Heart left ventricle (tissue), 16 donors: ENCODE data around the gene GRAMD1B. TPM values are rescaled to one million over a fixed set of nuclear protein-coding genes. Genes with fewer than 3 reads are reported as not detected.

ENCODE experiments used
- ATAC-seq, 4 donors: fragments of 200-7000 bp; cut with Tn5 transposase; one replicate each; pipeline ENCODE4 v1.9.1; 2020 to 2022; ENCODE audit warnings: moderate library complexity in 4 of 4, mild to moderate bottlenecking in 3 of 4, moderate number of reproducible peaks in 1 of 4
- DNase-seq, 5 donors: peaks; one replicate each; pipeline ENCODE4 v3.0.0-alpha.2; 2020
- H3K27ac ChIP-seq, 12 donors: fragments of 200-600 bp; sonication (generic) in 4 of 12; one replicate each; pipeline versions ENCODE4 v1.5.0 to v1.8.0; 2016 to 2022; ENCODE audit warnings: mild to moderate bottlenecking in 2 of 12
- H3K27me3 ChIP-seq, 9 donors: fragments of 200-600 bp; sonication (generic) in 2 of 9; one replicate each; pipeline versions ENCODE4 v1.5.1 to v1.8.0; 2016 to 2022; ENCODE audit warnings: mild to moderate bottlenecking in 3 of 9
- H3K36me3 ChIP-seq, 9 donors: fragments of 200-600 bp; sonication (generic) in 2 of 9; one replicate each; pipeline versions ENCODE4 v1.5.0 to v1.8.0; 2018 to 2022; ENCODE audit warnings: mild to moderate bottlenecking in 2 of 9
- H3K4me1 ChIP-seq, 12 donors: fragments of 200-600 bp; sonication (generic) in 4 of 12; one replicate each; pipeline versions ENCODE4 v1.5.0 to v1.8.0; 2016 to 2022; ENCODE audit warnings: mild to moderate bottlenecking in 3 of 12
- H3K4me3 ChIP-seq, 12 donors: fragments of 200-600 bp; sonication (generic) in 4 of 12; one replicate each; pipeline versions ENCODE4 v1.5.0 to v1.8.0; 2017 to 2022; ENCODE audit warnings: mild to moderate bottlenecking in 9 of 12, moderate library complexity in 4 of 12
- H3K9me3 ChIP-seq, 12 donors: fragments of 200-600 bp; sonication (generic) in 4 of 12; one replicate each; pipeline versions ENCODE4 v1.5.0 to v1.8.0; 2016 to 2022; ENCODE audit warnings: mild to moderate bottlenecking in 1 of 12
- CTCF ChIP-seq, 12 donors: fragments of 200-600 bp; sonication (generic) in 4 of 12; IDR thresholded peaks; one replicate each; pipeline versions ENCODE4 v1.5.0 to v1.8.0; 2018 to 2022; ENCODE audit warnings: antibody characterized with exemption in 12 of 12, mild to moderate bottlenecking in 5 of 12
- POLR2A ChIP-seq, 2 donors: fragments of 450-650 bp; IDR thresholded peaks; one replicate each; pipeline ENCODE4 v1.6.1; 2017; ENCODE audit warnings: antibody characterized with exemption in 2 of 2, mild to moderate bottlenecking in 2 of 2, moderate library complexity in 2 of 2
- WGBS, 4 donors: extraction: QIAGEN DNeasy Blood & Tissue Kit in 2 of 4; methylation state at CpG; one replicate each; pipeline versions ENCODE4 v1.1.5 to v1.1.7; 2013 to 2018; 5-methylcytosine and 5-hydroxymethylcytosine counted together
- intact Hi-C, 10 donors: fragments of 100-400 bp; cut with DNase I; formaldehyde crosslinking; loops; one replicate each; pipeline versions ENCODE4 v1.11.1 to v1.14.2; 2022
- polyA plus RNA-seq, 2 donors: library from polyadenylated mRNA; stranded (reverse); fragments of 200-250 nt; gene quantifications; one replicate each; pipeline ENCODE4 v1.2.3, GENCODE V29; 2013
- total RNA-seq, 9 donors: library from RNA; depleted of rRNA in 2 of 9; stranded (reverse); fragments of >200 nt in 2 of 9; fragmentation: NEBNext Ultra II Directional in 3 of 9; extraction: Animal tissue kit (Norgen Biotek cat#: 25700) in 3 of 9; gene quantifications; one replicate each; pipeline versions ENCODE4 v1.1.0 to v1.2.4, GENCODE V29; 2016 to 2023
- donor health status: ischemic (EF 13 %, LVEDD 7.1; RV severe dilation, severe dysfunction).
- donor health status: healthy with polysubstance abuse.
- donor health status: DM: no; HTN: yes; CAD: no.
- donor health status: DM: no; HTN: no; CAD: no.
- donor health status: ischemic (EF 25% LVEDD 6.9; RV normal size, moderate dysfunction).
- donor health status: ischemic (EF 25% LVEDD 5.7; RV mildly dilated, moderate dysfunction).
- donor health status: healthy.
- donor health status: DM: yes; HTN: yes; CAD: no.
- donor health status: ischemic (EF 35%, LVEDD 5.7; RV mildly dilated, moderate dysfunction).
- donor health status: nonischemic (EF 11% LVEDD 7.7; RV severe dilation, severe dysfunction).
- donor health status: DM: yes; HTN: yes; CAD: no.
- donor health status: PGD.
- donor health status: ischemic (EF 29% LVEDD 5.4; RV normal size, mild dysfunction).
- donor health status: nonischemic (EF 23%, LVEDD 6.1; RV moderate dilation, normal function).

Gene GRAMD1B
- total and polyA plus RNA-seq, 11 donors = 8.6 to 42.5 (median 23.0) TPM

- WGBS, 4 donors = 4 to 10% (median 8%) methylated on average over 7 of the region's 7 CpGs
- peaks cover 0 to 54% (median 14%) of the 10 kb centered on the region in 12 donors for H3K4me1 ChIP-seq
- TF ChIP-seq POLR2A (IDR thresholded peaks at IDR 0.05) (no peak), CTCF (IDR thresholded peaks at IDR 0.05) (peak; percentile 41 to 73 (median 60))
- no peaks in the 10 kb centered on the region for H3K27me3 ChIP-seq
- H3K36me3 ChIP-seq = no peaks in the 10 kb centered on the region
- peak; percentile 34 to 49 (median 43) for ATAC-seq
- intact Hi-C loops = loop anchor here (1.0 to 10.0 kb wide), 14 partner anchors 35 to 105 kb away; no protein-coding TSS in a partner anchor
- H3K4me3 ChIP-seq = peak overlapping the region in 4 of 12 donors; percentile 23 to 41 (median 34)
- no peaks in the 10 kb centered on the region for H3K9me3 ChIP-seq
- DNase-seq = peak in 4 of 5 donors; percentile 52 to 73 (median 67)
- peak overlapping the region in 7 of 12 donors; percentile 15 to 89 (median 47) for H3K27ac ChIP-seq
Observed at GRCh38 chr11:123407130-123407995, 22.7 kb upstream of the GRAMD1B start.

DNA sequence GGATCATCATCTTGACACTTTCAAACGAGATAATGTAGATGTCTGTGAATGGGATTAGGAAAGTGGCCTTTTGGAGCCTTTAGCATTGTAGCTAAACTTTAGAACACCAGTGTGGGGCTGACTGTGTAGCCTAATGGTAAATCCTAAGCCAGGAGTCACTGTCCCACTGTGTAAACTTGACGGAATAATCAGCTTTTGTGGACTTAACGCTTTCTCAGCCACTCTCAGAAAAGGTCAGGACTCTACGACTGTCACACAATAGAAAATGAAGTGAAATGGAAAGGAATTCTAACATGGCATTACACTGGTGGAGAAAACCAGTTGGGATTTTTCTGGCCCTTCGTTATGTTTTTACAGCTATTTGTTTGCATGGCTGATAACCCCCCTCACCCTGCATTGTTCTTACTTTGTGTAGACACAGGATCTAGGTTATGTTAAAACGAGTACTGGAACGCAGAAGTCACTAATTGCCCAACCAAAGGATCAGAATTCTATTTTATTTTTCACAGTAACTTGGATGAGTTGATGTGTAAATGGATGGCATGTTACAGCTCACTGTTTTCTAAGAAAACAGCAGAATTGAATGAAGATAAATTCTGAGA is 22.0 kb upstream of the GRAMD1B start:
- intact Hi-C loops = loop anchor here (1.0 to 10.0 kb wide), 14 partner anchors 36 to 106 kb away; no protein-coding TSS in a partner anchor
- ATAC-seq (no peak), DNase-seq (no peak)
- no peaks in the 10 kb centered on the region for H3K27me3 ChIP-seq
- TF ChIP-seq POLR2A (IDR thresholded peaks at IDR 0.05) = no peak
- H3K9me3 ChIP-seq = no peaks in the 10 kb centered on the region
- peak overlapping the region in 1 of 12 donors; percentile 26 for H3K4me3 ChIP-seq
- peaks cover 0 to 52% (median 14%) of the 10 kb centered on the region in 12 donors for H3K4me1 ChIP-seq
- no peaks in the 10 kb centered on the region for H3K36me3 ChIP-seq
- 35 to 51% (median 44%) methylated on average over 7 of the region's 7 CpGs for WGBS, 4 donors
- H3K27ac ChIP-seq = peak overlapping the region in 5 of 12 donors; percentile 47 to 89 (median 60)

GRCh38 chr11:123408619-123409455 is 21.2 kb upstream of the GRAMD1B start:
- DNase-seq = no peak
- Histone ChIP-seq H3K27me3 (no peaks in the 10 kb centered on the region), H3K9me3 (no peaks in the 10 kb centered on the region), H3K4me3 (no peak overlapping the region), H3K4me1 (peaks cover 0 to 45% (median 14%) of the 10 kb centered on the region in 12 donors), H3K36me3 (no peaks in the 10 kb centered on the region), H3K27ac (peak overlapping the region in 3 of 12 donors; percentile 1 to 71 (median 60))
- intact Hi-C loops = loop anchor here in 9 of 10 donors (1.0 to 10.0 kb wide), 8 partner anchors 37 to 107 kb away; no protein-coding TSS in a partner anchor
- TF ChIP-seq POLR2A (IDR thresholded peaks at IDR 0.05) = no peak
- no peak for TF ChIP-seq CTCF (IDR thresholded peaks at IDR 0.05)
- WGBS, 4 donors = 62 to 71% (median 66%) methylated on average over 8 of the region's 8 CpGs
- ATAC-seq = no peak

GRCh38 chr11:123409456-123410217 is 20.4 kb upstream of the GRAMD1B start:
- Histone ChIP-seq H3K27me3 (no peaks in the 10 kb centered on the region), H3K27ac (no peak overlapping the region), H3K36me3 (no peaks in the 10 kb centered on the region), H3K4me3 (no peak overlapping the region), H3K4me1 (peaks cover 0 to 37% (median 14%) of the 10 kb centered on the region in 12 donors), H3K9me3 (no peaks in the 10 kb centered on the region)
- intact Hi-C loops = loop anchor here in 9 of 10 donors (1.0 to 10.0 kb wide), 8 partner anchors 37 to 107 kb away; no protein-coding TSS in a partner anchor
- no peak for TF ChIP-seq POLR2A (IDR thresholded peaks at IDR 0.05)
- no peak for TF ChIP-seq CTCF (IDR thresholded peaks at IDR 0.05)
- no peak for ATAC-seq
- DNase-seq = no peak
- 81 to 91% (median 89%) methylated on average over 10 of the region's 10 CpGs for WGBS, 4 donors
